H1 (cell line): Measurements from ENCODE around the gene SPATA21. TPM values are rescaled to one million over a fixed set of nuclear protein-coding genes. Genes with fewer than 3 reads are reported as not detected.

ENCODE experiments used
- EP300 ChIP-seq, 2 experiments: IDR thresholded peaks; 1 replicate in 1 of 2; 2 replicates in 1 of 2; pipeline ENCODE4 v1.6.1; 2011 to 2012; ENCODE audit warnings: low read depth in 2 of 2, low read length in 2 of 2, mild to moderate bottlenecking in 2 of 2, borderline replicate concordance in 1 of 2, inconsistent platforms in 1 of 2, moderate library complexity in 1 of 2
- HDAC6 ChIP-seq: IDR thresholded peaks from one replicate; pipeline ENCODE4 v1.7.1; 2012; ENCODE audit warnings: low read depth, mild to moderate bottlenecking, inconsistent platforms, low read length, moderate library complexity
- JUN ChIP-seq: IDR thresholded peaks from 2 replicates; pipeline ENCODE4 v1.6.1; 2011; ENCODE audit warnings: low read depth, mild to moderate bottlenecking, improper control_type of control experiment, low read length
- SAP30 ChIP-seq: fragments of 300-600 bp; sonication (generic); IDR thresholded peaks from 2 replicates; pipeline ENCODE4 v1.7.1; 2012; ENCODE audit warnings: low read length, moderate library complexity, mild to moderate bottlenecking, inconsistent platforms; ENCODE audit not compliant: insufficient read depth, insufficient replicate concordance
- SIX5 ChIP-seq: IDR thresholded peaks from 2 replicates; pipeline ENCODE4 v1.6.1; 2011; ENCODE audit warnings: mild to moderate bottlenecking, low read depth, low read length
- SP4 ChIP-seq: IDR thresholded peaks from 2 replicates; pipeline ENCODE4 v1.6.1; 2012; ENCODE audit warnings: low read length, inconsistent platforms
- TCF12 ChIP-seq: IDR thresholded peaks from 2 replicates; pipeline ENCODE4 v1.6.1; 2011; ENCODE audit warnings: low read depth, mild to moderate bottlenecking, low read length
- ZNF274 ChIP-seq: IDR thresholded peaks from 2 replicates; pipeline ENCODE4 v1.7.0; 2012; ENCODE audit warnings: low read length, borderline replicate concordance; ENCODE audit errors: extremely low read depth
- polyA plus RNA-seq, 7 experiments: library from polyadenylated mRNA; depleted of rRNA in 3 of 7; stranded (reverse) in 5 of 7; unstranded in 2 of 7; fragments of >200 nt in 5 of 7; fragments of 200-250 nt in 2 of 7; gene quantifications; 1 replicate in 5 of 7; 2 replicates in 1 of 7; 4 replicates in 1 of 7; pipeline versions ENCODE4 v1.2.1 to v1.2.3, GENCODE V29; 2011 to 2013; ENCODE audit warnings: missing spikeins in 2 of 7, mixed read lengths in 2 of 7
- total RNA-seq: library from RNA; stranded (reverse); fragmentation: NEBNext Ultra II Directional; extraction: Animal tissue kit (Norgen Biotek cat#: 25700); gene quantifications from 2 replicates; pipeline ENCODE4 v1.2.1, GENCODE V29; 2021

Gene SPATA21
- total and polyA plus RNA-seq, 2 of the 8 experiments (the other 6 are each of a cell fraction or from before 2014, with no cell fraction given): not detected

GRCh38 chr1:16420424-16421118, 16.7 kb downstream of the SPATA21 start (continued):
- TF ChIP-seq SIX5: no peak
- no peak for TF ChIP-seq TCF12
- TF ChIP-seq SAP30: no peak
- TF ChIP-seq HDAC6: no peak
- TF ChIP-seq SP4: no peak
- no peak for TF ChIP-seq EP300 (IDR thresholded peaks at IDR 0.05; ENCODE audit: borderline replicate concordance in 1 of 2, low read depth in 2 of 2, low read length in 2 of 2)
- no peak for TF ChIP-seq JUN
- TF ChIP-seq ZNF274: no peak
- TF ChIP-seq, all 59 proteins: peak for 0
